ENCODE results near the gene CDIPT.

The CDIPT gene

GRCh38 chr16:29858149-29858849 lies 4.7 kb downstream of the CDIPT start:
- no peak for TF ChIP-seq CTCF (IDR thresholded peaks at IDR 0.05; ENCODE audit: insufficient read depth, low read length, missing control alignments)
- ChIA-PET POLR2A (no interaction called here), CTCF (interaction anchor here (1.3 to 7.3 kb wide), 4 partner anchors 10 to 174 kb away, joined by 3 to 63 read pairs (median 6); partner anchors contain the start of gene KIF22)
- no peak overlapping the region for H3K4me3 ChIP-seq (ENCODE audit: low read depth, low read length)
- DNase-seq (ENCODE audit: low read depth, low spot score): no peak

GRCh38 chr16:29857133-29857760 lies 5.8 kb downstream of the CDIPT start:
- CTCF ChIA-PET: interaction anchor here (1.3 to 7.3 kb wide), 4 partner anchors 9 to 148 kb away, joined by 3 to 63 read pairs (median 6); partner anchors contain the start of gene KIF22
- no peak overlapping the region for H3K4me3 ChIP-seq (ENCODE audit: low read depth, low read length)
- TF ChIP-seq CTCF (IDR thresholded peaks at IDR 0.05; ENCODE audit: insufficient read depth, low read length, missing control alignments): no peak
- POLR2A ChIA-PET: interaction anchor here (0.8 kb wide), 1 partner anchor 31 kb away, joined by 4 read pairs; no protein-coding TSS in a partner anchor
- peak; percentile 38 for DNase-seq (ENCODE audit: low read depth, low spot score)

- ChIA-PET CTCF (interaction anchor here (1.4 kb wide), 1 partner anchor 47 kb away, joined by 4 read pairs; no protein-coding TSS in a partner anchor), POLR2A (interaction anchor here (0.6 to 0.8 kb wide), 2 partner anchors 62 to 108 kb away, joined by 3 read pairs; no protein-coding TSS in a partner anchor)
- H3K4me3 ChIP-seq (ENCODE audit: low read depth, low read length): no peak overlapping the region
- DNase-seq (ENCODE audit: low read depth, low spot score): no peak
- TF ChIP-seq CTCF (IDR thresholded peaks at IDR 0.05; ENCODE audit: insufficient read depth, low read length, missing control alignments): no peak
Measured at GRCh38 chr16:29854520-29855100, 8.4 kb downstream of the CDIPT start.

GRCh38 chr16:29852654-29853053 lies 10.4 kb downstream of the CDIPT start:
- no peak overlapping the region for H3K4me3 ChIP-seq (ENCODE audit: low read depth, low read length)
- POLR2A ChIA-PET: no interaction called here
- CTCF ChIA-PET: interaction anchor here (0.8 to 1.9 kb wide), 7 partner anchors 10 to 179 kb away, joined by 3 to 9 read pairs (median 3); partner anchors contain the start of genes CDIPT and TLCD3B
- peak; percentile 16 for DNase-seq (ENCODE audit: low read depth, low spot score)
- no peak for TF ChIP-seq CTCF (IDR thresholded peaks at IDR 0.05; ENCODE audit: insufficient read depth, low read length, missing control alignments)

GRCh38 chr16:29850998-29851397 lies 12.0 kb downstream of the CDIPT start:
- no peak overlapping the region for H3K4me3 ChIP-seq (ENCODE audit: low read depth, low read length)
- DNase-seq (ENCODE audit: low read depth, low spot score): no peak
- CTCF ChIA-PET: interaction anchor here (1.2 to 4.0 kb wide), 3 partner anchors 43 to 181 kb away, joined by 3 to 34 read pairs (median 4); partner anchors contain the start of genes ASPHD1 and MAZ
- POLR2A ChIA-PET: interaction anchor here (0.6 kb wide), 2 partner anchors 57 to 111 kb away, joined by 3 read pairs; partner anchors contain the start of gene TMEM219
- TF ChIP-seq CTCF (IDR thresholded peaks at IDR 0.05; ENCODE audit: insufficient read depth, low read length, missing control alignments): no peak

Measured in AG04449 (cell line).